Measurements from ENCODE around the gene C6orf141. TPM values are rescaled to one million over a fixed set of nuclear protein-coding genes. Genes with fewer than 3 reads are reported as not detected.

Gene C6orf141
- total RNA-seq: 0.89 and 1.0 TPM in 2 replicates
- long read RNA-seq: 0 reads

GRCh38 chr6:49550492-49551077 lies at the start of gene C6orf141:
TSS of gene C6orf141 (plus strand) at chr6:49550668. CDS start at chr6:49550793, 125 bp downstream.
- Mint-ChIP-seq H3K4me1 (peaks cover 17% of the 10 kb centered on the region), H3K4me3 (peak within 1 kb of the TSS; percentile 89), H3K36me3 (ENCODE audit: low read depth) (no peaks in the 10 kb centered on the region), H3K27me3 (ENCODE audit: low read depth) (peaks cover 50% of the 10 kb centered on the region), H3K9me3 (no peaks in the 10 kb centered on the region), H3K27ac (ENCODE audit: unreplicated experiment) (no peak within 1 kb of the TSS)
- TF ChIP-seq CTCF (conservative IDR thresholded peaks at IDR 0.05): no peak
- DNase-seq (ENCODE audit: low read depth, low spot score): peak; percentile 30

- Mint-ChIP-seq H3K4me1 (no peaks in the 10 kb centered on the region), H3K27me3 (ENCODE audit: low read depth) (peaks cover 10% of the 10 kb centered on the region), H3K9me3 (no peaks in the 10 kb centered on the region), H3K4me3 (no peak overlapping the region), H3K27ac (ENCODE audit: unreplicated experiment) (no peak overlapping the region), H3K36me3 (ENCODE audit: low read depth) (no peaks in the 10 kb centered on the region)
- DNase-seq (ENCODE audit: low read depth, low spot score): no peak
- no peak for TF ChIP-seq CTCF (conservative IDR thresholded peaks at IDR 0.05)
These were observed 45.8 kb upstream of the C6orf141 start for GRCh38 chr6:49504666-49505065.

- Mint-ChIP-seq H3K4me1 (no peaks in the 10 kb centered on the region), H3K27me3 (ENCODE audit: low read depth) (peaks cover 3% of the 10 kb centered on the region), H3K27ac (ENCODE audit: unreplicated experiment) (no peak overlapping the region), H3K9me3 (no peaks in the 10 kb centered on the region), H3K36me3 (ENCODE audit: low read depth) (no peaks in the 10 kb centered on the region), H3K4me3 (no peak overlapping the region)
- no peak for TF ChIP-seq CTCF (conservative IDR thresholded peaks at IDR 0.05)
- DNase-seq (ENCODE audit: low read depth, low spot score): no peak
These were observed 43.8 kb upstream of the C6orf141 start for GRCh38 chr6:49506569-49507111.

- Mint-ChIP-seq H3K27me3 (ENCODE audit: low read depth) (peaks cover 2% of the 10 kb centered on the region), H3K36me3 (ENCODE audit: low read depth) (no peaks in the 10 kb centered on the region), H3K4me3 (no peak overlapping the region), H3K9me3 (no peaks in the 10 kb centered on the region), H3K27ac (ENCODE audit: unreplicated experiment) (no peak overlapping the region), H3K4me1 (no peaks in the 10 kb centered on the region)
- TF ChIP-seq CTCF (conservative IDR thresholded peaks at IDR 0.05): no peak
- DNase-seq (ENCODE audit: low read depth, low spot score): no peak
These were observed 41.1 kb upstream of the C6orf141 start for GRCh38 chr6:49509342-49509741.

- Mint-ChIP-seq H3K27ac (ENCODE audit: unreplicated experiment) (no peak overlapping the region), H3K4me1 (no peaks in the 10 kb centered on the region), H3K9me3 (peaks cover 2% of the 10 kb centered on the region), H3K27me3 (ENCODE audit: low read depth) (peaks cover 2% of the 10 kb centered on the region), H3K36me3 (ENCODE audit: low read depth) (no peaks in the 10 kb centered on the region), H3K4me3 (no peak overlapping the region)
- DNase-seq (ENCODE audit: low read depth, low spot score): no peak
- TF ChIP-seq CTCF (conservative IDR thresholded peaks at IDR 0.05): no peak
These were observed 37.1 kb upstream of the C6orf141 start for GRCh38 chr6:49513153-49513989.
